Measurements from ENCODE around the gene LSMEM2. TPM values are rescaled to one million over a fixed set of nuclear protein-coding genes. Genes with fewer than 3 reads are reported as not detected.

The LSMEM2 gene
- total RNA-seq, 1 donor from 2014 or later: not detected

DNA sequence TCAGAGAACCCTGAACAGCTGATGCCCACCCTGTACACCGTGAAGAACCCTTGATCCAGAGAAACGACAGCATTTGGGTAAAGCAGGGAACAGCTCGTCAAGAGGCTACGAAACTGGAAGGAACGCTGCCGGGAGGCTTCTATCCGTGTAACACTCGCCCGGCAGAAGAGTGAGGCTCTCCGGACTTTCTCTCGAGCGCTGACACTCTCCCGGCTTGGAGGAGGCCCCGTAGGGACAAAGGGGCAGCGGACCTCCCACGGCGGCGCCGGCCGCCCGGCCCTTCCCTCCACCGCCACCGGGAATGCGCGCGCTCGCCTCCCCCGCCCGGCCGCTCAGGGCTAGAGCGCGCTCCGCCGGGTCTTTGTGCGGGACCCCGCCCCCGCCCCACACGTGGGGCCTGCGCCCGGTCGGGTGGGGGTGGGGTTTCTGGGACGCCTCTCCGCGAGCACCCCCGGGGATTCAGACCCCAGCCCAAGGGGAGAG is 42.0 kb downstream of the LSMEM2 start:
- DNase-seq (ENCODE audit: low spot score): no peak

GRCh38 chr3:50321336-50322114 is 42.6 kb downstream of the LSMEM2 start:
- peak; percentile 96 for DNase-seq (ENCODE audit: low spot score)

GRCh38 chr3:50322115-50322385 is 43.2 kb downstream of the LSMEM2 start:
- no peak for DNase-seq (ENCODE audit: low spot score)

DNA sequence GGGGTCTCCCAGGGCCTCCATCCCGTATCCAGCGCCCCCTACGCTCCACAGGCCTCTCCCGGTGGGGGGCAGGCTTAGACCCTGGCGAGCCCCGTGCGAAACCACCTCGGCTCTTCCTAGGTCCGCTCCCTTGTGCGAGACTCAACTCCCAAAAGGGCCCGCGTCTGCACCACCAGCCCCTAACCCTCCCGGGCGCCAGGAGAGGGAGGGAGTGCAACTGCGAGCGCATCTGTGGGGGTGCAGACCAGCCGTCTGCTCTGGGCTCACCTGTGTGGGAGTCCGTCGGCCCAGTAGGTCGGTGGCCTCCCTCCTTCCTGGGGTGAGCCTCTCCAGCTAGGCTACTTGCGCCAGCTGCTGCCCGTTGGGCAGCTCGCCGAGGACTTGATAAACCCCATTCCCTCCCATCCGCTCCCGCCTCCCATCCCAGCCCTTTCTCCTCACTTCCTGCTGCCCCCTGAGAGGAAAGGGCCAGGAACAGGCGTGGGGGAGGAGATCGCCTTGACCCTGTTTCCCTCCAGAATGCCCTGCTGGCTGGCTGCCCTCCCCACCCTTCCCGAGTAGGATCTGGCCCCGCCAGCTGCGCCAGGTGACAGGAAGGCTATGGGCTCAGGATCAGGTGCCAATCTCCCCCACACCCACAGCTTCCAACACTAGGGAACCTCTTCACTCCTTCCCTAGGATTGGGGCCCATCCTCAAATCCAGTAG is 43.7 kb downstream of the LSMEM2 start, which contains the start of gene HYAL2:
Gene HYAL2 (minus strand): TSS at position 360 of the 706 bp plus-strand sequence. CDS start 2,256 bp downstream, outside the sequence.
- no peak for DNase-seq (ENCODE audit: low spot score)

DNA sequence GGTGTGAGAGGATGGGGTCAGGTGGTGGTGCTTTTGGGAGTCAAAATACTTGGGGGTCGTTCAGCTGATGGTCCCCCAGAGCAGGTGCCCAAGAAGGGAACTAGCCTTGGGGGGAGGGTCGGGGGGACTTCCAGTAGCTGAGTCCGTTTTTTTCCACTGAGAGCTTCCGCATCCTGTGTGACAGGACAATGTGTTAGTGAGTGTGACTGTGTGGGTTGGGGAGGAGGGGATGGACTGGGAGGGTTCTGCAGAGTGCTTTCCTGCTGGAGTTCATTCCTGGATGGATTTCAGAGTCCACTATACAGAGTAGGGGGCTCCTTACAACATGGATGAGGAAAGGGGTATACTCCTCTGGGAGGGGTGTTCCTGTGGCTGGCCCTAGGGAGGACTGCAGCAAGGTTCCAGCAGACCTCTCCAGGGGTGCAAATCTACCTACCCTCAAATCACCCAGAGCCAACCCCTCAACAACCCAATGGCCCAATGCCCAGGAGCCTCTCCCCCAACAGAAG is 44.3 kb downstream of the LSMEM2 start:
- no peak for DNase-seq (ENCODE audit: low spot score)

DNA sequence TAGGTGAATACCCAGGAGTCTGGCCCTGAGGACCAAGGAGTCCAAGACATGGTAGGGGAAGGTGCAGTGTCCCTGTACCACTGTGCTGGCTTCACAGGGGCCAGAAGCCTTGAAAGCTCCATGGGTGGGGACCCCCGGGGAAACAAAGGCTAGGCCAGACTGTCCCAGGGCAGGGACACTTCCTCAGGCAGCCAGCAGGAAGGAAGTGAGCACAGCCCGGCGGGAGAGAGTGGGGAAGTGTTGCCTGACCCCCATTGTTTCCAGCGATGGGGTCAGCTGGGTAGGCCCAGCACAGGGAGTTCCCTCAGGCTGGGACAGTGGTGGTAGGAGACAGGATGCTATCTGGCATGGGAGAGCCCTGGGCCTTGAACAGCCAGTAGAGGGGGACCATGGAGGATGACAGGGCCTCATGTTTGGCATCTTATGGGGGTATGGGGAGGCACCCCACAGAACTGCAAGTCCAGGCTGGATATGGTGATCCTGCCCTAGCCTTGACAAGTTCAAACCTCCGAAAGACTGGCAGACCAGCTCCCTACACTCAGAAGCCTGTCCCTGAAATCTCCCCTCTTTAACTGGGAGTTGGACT is 44.8 kb downstream of the LSMEM2 start:
- DNase-seq (ENCODE audit: low spot score): no peak

- no peak for DNase-seq (ENCODE audit: low spot score)
Measured at GRCh38 chr3:50324351-50325112, 45.6 kb downstream of the LSMEM2 start.

DNA sequence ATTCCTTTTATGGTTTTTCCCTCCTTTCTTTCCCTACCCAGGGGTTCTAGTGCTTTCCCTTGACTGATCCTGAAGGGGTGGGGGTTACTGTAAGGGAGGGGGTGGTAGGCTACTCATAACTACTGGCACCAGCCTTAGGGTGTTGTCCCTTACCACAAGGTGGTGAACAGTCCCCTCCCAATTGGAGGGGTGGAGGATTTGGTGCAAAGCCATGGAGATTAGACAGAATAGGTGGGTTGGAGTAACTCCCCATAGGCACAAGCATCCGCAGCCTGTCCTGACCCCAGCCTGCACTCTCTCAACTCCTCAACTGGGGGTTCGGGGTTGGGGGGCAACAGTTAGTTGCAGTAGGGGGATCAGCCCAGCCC is 46.2 kb downstream of the LSMEM2 start:
- DNase-seq (ENCODE audit: low spot score): no peak

- DNase-seq (ENCODE audit: low spot score): no peak
Measured at GRCh38 chr3:50325497-50326181, 46.8 kb downstream of the LSMEM2 start.

GRCh38 chr3:50326182-50326541 is 47.3 kb downstream of the LSMEM2 start:
- no peak for DNase-seq (ENCODE audit: low spot score)

DNA sequence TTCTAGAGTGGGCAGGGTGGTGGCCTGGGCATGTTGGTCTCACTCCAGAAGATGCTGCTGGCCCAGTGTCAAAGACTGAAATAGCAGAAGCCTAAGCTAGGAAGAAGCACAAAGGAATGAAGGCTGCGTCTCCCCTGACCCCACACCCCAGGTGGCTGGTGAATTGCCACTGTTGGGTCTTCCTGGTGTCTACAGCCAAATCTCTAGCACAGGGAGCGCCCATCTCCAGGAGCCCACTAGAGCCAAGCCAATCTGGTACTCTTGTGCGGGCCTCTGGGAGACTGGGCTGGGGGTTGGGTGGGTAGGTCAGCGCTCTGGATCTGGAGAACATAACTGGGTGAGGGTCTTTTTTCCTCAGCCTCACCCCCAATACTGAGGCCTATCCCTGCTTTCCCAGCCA is 48.2 kb downstream of the LSMEM2 start:
- no peak for DNase-seq (ENCODE audit: low spot score)

- peak; percentile 98 for DNase-seq (ENCODE audit: low spot score)
Measured at GRCh38 chr3:50327943-50328691, 49.2 kb downstream of the LSMEM2 start, which contains the start of gene TUSC2. TUSC2 (minus strand) TSS chr3:50328223; CDS start chr3:50328099, 124 bp downstream.

GRCh38 chr3:50330330-50330729 is 51.4 kb downstream of the LSMEM2 start:
- no peak for DNase-seq (ENCODE audit: low spot score)

GRCh38 chr3:50331364-50331907 is 52.5 kb downstream of the LSMEM2 start:
- DNase-seq (ENCODE audit: low spot score): no peak

DNA sequence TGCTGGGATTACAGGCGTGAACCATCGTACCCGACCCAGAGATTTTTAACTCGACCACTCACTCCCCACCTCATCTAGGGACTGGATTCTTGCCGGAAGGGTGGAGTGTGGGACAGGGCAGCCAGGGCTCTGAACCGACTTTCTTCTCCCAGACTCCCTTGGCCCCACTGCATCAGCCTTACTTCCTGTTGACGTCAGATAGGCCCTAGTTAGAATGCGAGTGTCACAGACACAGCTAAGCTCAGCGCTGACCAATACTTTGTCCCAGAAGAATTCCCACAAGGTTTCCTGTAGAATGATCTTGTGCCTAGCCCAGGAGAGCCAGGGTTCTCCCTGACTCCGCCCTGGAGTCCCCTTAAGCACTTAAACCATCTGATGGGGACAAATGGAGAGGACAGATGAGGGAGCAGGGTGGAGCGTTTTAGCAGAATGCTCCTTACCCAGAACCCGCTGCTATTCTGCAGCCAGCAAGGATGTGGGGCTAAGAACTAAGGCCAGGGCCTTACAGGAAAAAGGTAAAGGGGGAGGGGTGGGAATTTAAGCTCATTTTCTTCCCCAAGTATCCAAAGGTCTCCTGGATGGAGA is 54.9 kb downstream of the LSMEM2 start:
- DNase-seq (ENCODE audit: low spot score): no peak

DNA sequence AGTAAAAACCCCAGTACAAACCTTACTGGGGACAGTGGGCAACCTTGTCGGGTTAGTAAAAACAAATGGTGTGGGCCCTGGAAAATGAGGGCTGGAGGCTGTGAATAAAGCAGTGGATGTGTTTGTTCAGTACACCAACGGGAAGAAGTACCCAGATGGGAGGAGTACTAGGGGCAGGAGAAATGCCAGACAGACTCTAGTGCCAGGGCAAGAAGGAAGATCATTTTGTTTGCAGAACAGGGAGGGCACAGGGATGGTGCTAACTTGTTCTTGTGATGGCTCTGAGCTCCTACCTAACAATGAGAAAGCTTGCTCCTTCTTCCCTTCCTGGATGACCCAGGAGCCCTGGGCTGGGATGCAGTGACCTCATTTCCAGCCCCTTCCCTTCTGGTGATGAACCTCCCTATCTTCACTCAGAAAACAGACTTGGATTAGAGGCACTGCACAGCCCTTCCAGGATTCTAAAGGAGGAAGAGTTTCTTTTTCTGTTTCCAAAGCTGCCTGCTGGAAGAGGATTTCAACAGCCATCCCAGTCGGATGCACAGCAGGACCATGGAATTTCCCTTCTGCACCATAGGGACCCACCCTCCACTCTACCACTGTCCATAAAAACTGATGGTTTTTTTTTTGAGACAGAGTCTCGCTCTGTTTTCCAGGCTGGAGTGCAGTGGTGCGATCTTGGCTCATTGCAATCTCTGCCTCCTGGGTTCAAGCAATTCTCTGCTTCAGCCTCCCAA is 55.6 kb downstream of the LSMEM2 start:
- DNase-seq (ENCODE audit: low spot score): no peak

DNA sequence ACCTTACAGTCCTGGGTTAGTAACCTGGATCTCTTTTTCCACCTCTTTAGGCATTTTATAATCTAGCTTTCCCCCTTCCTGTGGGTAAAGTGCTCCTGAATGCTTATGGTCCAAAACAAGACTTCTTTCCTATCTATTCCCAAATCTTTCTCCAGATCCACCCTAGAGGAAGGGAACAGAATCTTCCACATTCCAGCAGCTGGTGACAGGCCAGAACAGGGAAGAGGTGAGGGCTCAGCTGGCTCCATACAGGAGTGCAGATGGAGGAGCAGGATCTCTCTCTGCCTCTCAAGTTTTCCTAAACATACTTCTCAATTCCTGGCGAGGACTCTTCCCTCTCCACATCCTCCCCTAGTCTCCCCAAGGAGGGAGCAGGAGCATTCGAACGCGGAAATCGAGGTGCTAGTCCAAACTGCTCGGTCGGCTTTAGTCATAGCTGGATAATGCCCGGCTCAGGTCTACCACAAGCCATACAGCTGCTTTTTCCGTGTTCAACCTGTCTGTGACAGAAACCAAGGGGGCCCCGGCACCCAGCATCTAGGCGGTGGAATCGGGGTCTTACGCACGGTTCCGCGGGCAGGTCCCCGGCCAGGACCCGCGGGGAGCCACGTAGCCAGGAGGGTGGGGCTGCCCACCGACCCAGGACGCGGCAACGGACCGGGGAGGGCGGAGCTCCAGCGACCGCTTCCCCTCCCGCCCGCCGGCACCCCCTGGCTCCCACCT is 57.7 kb downstream of the LSMEM2 start:
- no peak for DNase-seq (ENCODE audit: low spot score)

Data from mesenteric fat pad (tissue), 1 donor.